Upper lobe of right lung (tissue), 1 donor: ENCODE measurements around the gene GDPD5. TPM values are rescaled to one million over a fixed set of nuclear protein-coding genes. Genes with fewer than 3 reads are reported as not detected.

Source experiments
- ATAC-seq: fragments of 200-7000 bp; cut with Tn5 transposase; one replicate; pipeline ENCODE4 v1.9.1; 2020; ENCODE audit warnings: mild to moderate bottlenecking, moderate library complexity
- DNase-seq: peaks from one replicate; pipeline ENCODE4 v3.0.0-alpha.2; 2020
- H3K27ac ChIP-seq: fragments of 200-600 bp; one replicate; pipeline ENCODE4 v1.8.0; 2022
- H3K27me3 ChIP-seq: fragments of 200-600 bp; one replicate; pipeline ENCODE4 v1.8.0; 2022; ENCODE audit warnings: mild to moderate bottlenecking
- H3K36me3 ChIP-seq: fragments of 200-600 bp; one replicate; pipeline ENCODE4 v1.8.0; 2022
- H3K4me1 ChIP-seq: fragments of 200-600 bp; one replicate; pipeline ENCODE4 v1.8.0; 2022
- H3K4me3 ChIP-seq: fragments of 200-600 bp; one replicate; pipeline ENCODE4 v1.8.0; 2022; ENCODE audit warnings: mild to moderate bottlenecking
- H3K9me3 ChIP-seq: fragments of 200-600 bp; one replicate; pipeline ENCODE4 v1.8.0; 2022
- intact Hi-C: fragments of 100-400 bp; cut with DNase I; formaldehyde crosslinking; loops from one replicate; pipeline ENCODE4 v1.11.0; 2022
- total RNA-seq: library from RNA; stranded (reverse); fragmentation: NEBNext Ultra II Directional; extraction: Animal tissue kit (Norgen Biotek cat#: 25700); gene quantifications from one replicate; pipeline ENCODE4 v1.2.1, GENCODE V29; 2021
- TF ChIP-seq, protein P1 (sequence below): fragments of 200-600 bp; IDR thresholded peaks from one replicate; pipeline ENCODE4 v1.8.0; 2022; ENCODE audit warnings: antibody characterized with exemption
- donor health status: DM: no; HTN: yes; CAD: no; lungs with severe emphysema.

GDPD5 gene
- total RNA-seq, 1 donor from 2014 or later: 19.3 TPM

- ATAC-seq (no peak), DNase-seq (no peak)
- Histone ChIP-seq H3K27me3 (no peaks in the 10 kb centered on the region), H3K9me3 (no peaks in the 10 kb centered on the region), H3K4me1 (no peaks in the 10 kb centered on the region), H3K27ac (no peak overlapping the region), H3K4me3 (no peak overlapping the region), H3K36me3 (no peaks in the 10 kb centered on the region)
- TF ChIP-seq, protein P1, sequence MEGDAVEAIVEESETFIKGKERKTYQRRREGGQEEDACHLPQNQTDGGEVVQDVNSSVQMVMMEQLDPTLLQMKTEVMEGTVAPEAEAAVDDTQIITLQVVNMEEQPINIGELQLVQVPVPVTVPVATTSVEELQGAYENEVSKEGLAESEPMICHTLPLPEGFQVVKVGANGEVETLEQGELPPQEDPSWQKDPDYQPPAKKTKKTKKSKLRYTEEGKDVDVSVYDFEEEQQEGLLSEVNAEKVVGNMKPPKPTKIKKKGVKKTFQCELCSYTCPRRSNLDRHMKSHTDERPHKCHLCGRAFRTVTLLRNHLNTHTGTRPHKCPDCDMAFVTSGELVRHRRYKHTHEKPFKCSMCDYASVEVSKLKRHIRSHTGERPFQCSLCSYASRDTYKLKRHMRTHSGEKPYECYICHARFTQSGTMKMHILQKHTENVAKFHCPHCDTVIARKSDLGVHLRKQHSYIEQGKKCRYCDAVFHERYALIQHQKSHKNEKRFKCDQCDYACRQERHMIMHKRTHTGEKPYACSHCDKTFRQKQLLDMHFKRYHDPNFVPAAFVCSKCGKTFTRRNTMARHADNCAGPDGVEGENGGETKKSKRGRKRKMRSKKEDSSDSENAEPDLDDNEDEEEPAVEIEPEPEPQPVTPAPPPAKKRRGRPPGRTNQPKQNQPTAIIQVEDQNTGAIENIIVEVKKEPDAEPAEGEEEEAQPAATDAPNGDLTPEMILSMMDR: no peak
- intact Hi-C loops: no loop called here
Observed at GRCh38 chr11:75439026-75439425, 86.7 kb downstream of the GDPD5 start.

DNA sequence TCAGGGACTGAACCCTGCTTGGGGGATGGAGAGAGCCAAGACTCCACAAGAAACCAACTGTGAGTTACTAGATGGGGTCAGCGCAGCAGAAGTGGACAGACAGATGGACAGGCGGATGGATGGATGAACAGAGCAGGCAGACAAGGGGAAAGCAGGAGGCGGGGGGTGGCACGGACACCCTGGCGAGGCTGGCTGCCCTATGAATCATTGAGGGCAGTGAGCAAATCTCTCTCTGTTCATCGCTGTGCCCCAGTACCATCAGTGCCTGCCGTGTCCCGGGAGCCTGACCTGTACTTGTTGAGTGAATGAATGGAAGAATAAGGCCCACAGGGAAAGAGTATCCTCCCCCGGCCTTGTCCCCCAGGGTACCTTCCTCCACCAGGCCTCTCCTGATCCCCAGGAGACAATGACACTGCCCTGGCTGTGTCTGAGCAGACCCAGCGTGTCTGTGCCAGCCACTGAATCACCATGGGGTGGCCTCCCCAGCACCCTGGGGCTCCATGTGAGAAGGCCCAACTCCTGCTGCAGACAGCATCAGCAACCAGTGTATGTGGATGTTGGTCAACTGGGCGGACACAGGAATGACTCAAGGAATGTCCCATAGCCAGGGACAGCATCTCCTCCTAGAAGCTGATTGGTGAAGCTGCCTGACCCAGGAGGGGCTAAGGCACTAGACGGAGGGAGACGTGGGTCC is 87.6 kb downstream of the GDPD5 start:
- Histone ChIP-seq H3K36me3 (no peaks in the 10 kb centered on the region), H3K9me3 (no peaks in the 10 kb centered on the region), H3K27ac (no peak overlapping the region), H3K4me3 (no peak overlapping the region), H3K4me1 (no peaks in the 10 kb centered on the region), H3K27me3 (no peaks in the 10 kb centered on the region)
- intact Hi-C loops: no loop called here
- ATAC-seq (no peak), DNase-seq (no peak)
- TF ChIP-seq, protein P1: no peak

GRCh38 chr11:75436806-75437205 is 88.9 kb downstream of the GDPD5 start:
- Histone ChIP-seq H3K4me1 (no peaks in the 10 kb centered on the region), H3K27me3 (no peaks in the 10 kb centered on the region), H3K27ac (no peak overlapping the region), H3K36me3 (no peaks in the 10 kb centered on the region), H3K4me3 (no peak overlapping the region), H3K9me3 (no peaks in the 10 kb centered on the region)
- TF ChIP-seq, protein P1: no peak
- ATAC-seq (no peak), DNase-seq (no peak)
- intact Hi-C loops: no loop called here

- ATAC-seq: no peak
- TF ChIP-seq, protein P1: no peak
- peaks cover 5% of the 10 kb centered on the region for H3K4me1 ChIP-seq
- H3K36me3 ChIP-seq: no peaks in the 10 kb centered on the region
- no peaks in the 10 kb centered on the region for H3K9me3 ChIP-seq
- no peak for DNase-seq
- H3K27ac ChIP-seq: no peak overlapping the region
- intact Hi-C loops: no loop called here
- no peak overlapping the region for H3K4me3 ChIP-seq
- H3K27me3 ChIP-seq: peaks cover 8% of the 10 kb centered on the region
Observed at GRCh38 chr11:75435571-75435925, 90.2 kb downstream of the GDPD5 start.

DNA sequence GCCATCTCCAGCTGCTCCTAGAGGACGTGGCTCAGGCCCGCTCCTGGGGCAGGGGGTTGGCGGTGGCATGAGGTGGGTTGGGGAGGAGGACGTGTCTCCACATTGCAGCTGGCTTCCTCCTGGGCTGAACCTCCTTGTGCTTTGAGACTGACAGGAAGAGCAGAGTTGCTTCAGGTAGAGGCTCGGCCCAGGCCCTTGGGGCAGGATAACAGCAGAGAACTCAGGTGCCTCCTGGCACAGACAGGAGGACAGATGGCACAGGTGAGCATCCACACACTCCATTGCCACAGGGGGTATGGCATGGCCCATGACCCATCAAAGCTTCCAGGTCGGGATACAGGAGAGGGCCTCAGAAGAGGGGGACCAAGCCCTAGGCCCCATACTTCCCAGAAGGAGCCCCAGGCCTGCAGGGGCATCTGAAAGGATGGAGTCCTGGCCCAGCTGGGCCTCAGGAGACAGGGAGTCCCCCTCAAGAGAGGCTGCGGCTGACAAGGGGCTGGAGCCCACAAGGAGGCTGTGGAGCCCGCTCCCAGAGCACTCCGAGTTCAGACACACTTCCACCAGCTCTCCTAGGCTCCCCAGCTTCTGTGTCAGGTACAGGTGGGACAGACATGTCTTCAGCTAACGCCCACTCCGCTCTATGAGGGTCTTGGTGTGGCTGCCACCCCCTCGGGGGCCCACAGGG is 90.7 kb downstream of the GDPD5 start:
- intact Hi-C loops: no loop called here
- TF ChIP-seq, protein P1: no peak
- ATAC-seq: no peak

More for the DNA sequence above, 90.7 kb downstream of the GDPD5 start:
- H3K27ac ChIP-seq: no peak overlapping the region
- no peak for DNase-seq
- H3K27me3 ChIP-seq: peaks cover 10% of the 10 kb centered on the region
- H3K36me3 ChIP-seq: no peaks in the 10 kb centered on the region
- H3K4me1 ChIP-seq: peaks cover 7% of the 10 kb centered on the region
- no peak overlapping the region for H3K4me3 ChIP-seq
- H3K9me3 ChIP-seq: no peaks in the 10 kb centered on the region
